ENCODE data around the gene NMNAT2. TPM values are rescaled to one million over a fixed set of nuclear protein-coding genes. Genes with fewer than 3 reads are reported as not detected.

The NMNAT2 gene
- total RNA-seq, 1 experiment from 2014 or later = 8.8 TPM

DNA sequence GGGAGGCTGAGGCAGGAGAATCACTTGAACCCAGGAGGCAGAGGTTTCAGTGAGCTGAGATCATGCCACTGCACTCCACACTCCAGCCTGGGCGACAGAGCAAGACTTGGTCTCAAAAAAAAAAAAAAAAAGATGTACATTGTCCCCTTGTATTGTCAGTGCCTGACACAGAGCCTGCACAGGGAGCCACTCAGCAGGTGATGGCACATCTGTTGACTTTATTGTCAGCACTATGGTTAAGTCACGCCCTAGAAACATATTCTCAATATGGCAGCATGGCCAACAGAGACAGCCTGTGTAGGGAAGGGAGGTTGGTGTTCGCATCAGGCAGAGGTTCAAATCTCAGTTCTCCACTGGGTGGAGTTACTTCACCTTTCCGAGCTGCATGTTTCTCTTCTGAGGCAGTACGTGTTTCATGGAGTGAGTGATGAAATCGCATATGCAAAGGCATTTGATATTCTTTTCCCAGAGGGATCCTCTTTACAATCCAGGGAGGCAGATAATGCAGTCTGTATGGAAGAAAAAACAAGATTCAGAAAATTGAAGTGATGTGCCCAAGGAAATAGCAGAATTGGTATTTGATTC, 211.6 kb downstream of the NMNAT2 start (continued):
- TF ChIP-seq, protein P1, sequence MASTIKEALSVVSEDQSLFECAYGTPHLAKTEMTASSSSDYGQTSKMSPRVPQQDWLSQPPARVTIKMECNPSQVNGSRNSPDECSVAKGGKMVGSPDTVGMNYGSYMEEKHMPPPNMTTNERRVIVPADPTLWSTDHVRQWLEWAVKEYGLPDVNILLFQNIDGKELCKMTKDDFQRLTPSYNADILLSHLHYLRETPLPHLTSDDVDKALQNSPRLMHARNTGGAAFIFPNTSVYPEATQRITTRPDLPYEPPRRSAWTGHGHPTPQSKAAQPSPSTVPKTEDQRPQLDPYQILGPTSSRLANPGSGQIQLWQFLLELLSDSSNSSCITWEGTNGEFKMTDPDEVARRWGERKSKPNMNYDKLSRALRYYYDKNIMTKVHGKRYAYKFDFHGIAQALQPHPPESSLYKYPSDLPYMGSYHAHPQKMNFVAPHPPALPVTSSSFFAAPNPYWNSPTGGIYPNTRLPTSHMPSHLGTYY (CRISPR knock-in tag; IDR thresholded peaks at IDR 0.05) = no peak
- TF ChIP-seq ZNF263 (CRISPR knock-in tag; IDR thresholded peaks at IDR 0.05; ENCODE audit: low read depth) = no peak
- no peak for TF ChIP-seq IRF2 (CRISPR knock-in tag; IDR thresholded peaks at IDR 0.05; ENCODE audit: borderline replicate concordance, low read depth)
- TF ChIP-seq NFE2L1 (CRISPR knock-in tag; IDR thresholded peaks at IDR 0.05) = no peak
- no peak for TF ChIP-seq NFATC4 (CRISPR knock-in tag; IDR thresholded peaks at IDR 0.05)
- TF ChIP-seq FOXP1 (CRISPR knock-in tag; IDR thresholded peaks at IDR 0.05; ENCODE audit: borderline replicate concordance) = no peak

DNA sequence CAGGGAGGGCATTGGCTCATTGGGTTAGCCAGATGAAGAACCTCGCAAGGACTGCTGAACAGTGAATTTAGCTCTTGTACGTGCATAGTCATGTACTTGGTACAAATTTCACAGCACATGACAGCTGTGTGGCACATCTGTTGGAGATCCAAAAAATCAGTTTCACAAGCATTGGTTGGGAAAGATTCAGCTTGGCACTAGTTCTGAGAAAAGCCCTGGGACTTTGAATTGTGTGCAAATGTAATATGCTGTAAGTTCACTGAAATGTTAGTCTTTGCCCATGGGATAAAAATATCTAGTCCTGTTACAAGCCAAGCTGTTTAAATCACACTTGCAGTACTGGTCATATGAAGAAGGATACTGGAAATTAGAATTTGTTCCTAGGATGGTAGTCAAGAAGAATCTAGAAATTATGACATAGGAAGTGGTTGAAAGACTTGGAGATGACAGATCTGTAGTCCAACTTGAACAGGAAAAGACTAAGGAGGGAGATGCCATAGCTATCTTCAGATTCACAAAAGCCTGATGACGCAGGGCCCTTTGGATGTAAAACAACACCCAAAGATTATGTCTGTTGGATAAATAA, 212.9 kb downstream of the NMNAT2 start:
- ChIA-PET POLR2A (no interaction called here), CTCF (interaction anchor here (0.9 to 2.5 kb wide), 3 partner anchors 19 to 29 kb away, joined by 4 to 10 read pairs (median 5); partner anchors contain the start of gene LAMC2)
- DNase-seq (ENCODE audit: low spot score) (no peak), ATAC-seq (no peak)
- TF ChIP-seq, protein P2, sequence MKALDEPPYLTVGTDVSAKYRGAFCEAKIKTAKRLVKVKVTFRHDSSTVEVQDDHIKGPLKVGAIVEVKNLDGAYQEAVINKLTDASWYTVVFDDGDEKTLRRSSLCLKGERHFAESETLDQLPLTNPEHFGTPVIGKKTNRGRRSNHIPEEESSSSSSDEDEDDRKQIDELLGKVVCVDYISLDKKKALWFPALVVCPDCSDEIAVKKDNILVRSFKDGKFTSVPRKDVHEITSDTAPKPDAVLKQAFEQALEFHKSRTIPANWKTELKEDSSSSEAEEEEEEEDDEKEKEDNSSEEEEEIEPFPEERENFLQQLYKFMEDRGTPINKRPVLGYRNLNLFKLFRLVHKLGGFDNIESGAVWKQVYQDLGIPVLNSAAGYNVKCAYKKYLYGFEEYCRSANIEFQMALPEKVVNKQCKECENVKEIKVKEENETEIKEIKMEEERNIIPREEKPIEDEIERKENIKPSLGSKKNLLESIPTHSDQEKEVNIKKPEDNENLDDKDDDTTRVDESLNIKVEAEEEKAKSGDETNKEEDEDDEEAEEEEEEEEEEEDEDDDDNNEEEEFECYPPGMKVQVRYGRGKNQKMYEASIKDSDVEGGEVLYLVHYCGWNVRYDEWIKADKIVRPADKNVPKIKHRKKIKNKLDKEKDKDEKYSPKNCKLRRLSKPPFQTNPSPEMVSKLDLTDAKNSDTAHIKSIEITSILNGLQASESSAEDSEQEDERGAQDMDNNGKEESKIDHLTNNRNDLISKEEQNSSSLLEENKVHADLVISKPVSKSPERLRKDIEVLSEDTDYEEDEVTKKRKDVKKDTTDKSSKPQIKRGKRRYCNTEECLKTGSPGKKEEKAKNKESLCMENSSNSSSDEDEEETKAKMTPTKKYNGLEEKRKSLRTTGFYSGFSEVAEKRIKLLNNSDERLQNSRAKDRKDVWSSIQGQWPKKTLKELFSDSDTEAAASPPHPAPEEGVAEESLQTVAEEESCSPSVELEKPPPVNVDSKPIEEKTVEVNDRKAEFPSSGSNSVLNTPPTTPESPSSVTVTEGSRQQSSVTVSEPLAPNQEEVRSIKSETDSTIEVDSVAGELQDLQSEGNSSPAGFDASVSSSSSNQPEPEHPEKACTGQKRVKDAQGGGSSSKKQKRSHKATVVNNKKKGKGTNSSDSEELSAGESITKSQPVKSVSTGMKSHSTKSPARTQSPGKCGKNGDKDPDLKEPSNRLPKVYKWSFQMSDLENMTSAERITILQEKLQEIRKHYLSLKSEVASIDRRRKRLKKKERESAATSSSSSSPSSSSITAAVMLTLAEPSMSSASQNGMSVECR (CRISPR knock-in tag; IDR thresholded peaks at IDR 0.05; ENCODE audit: borderline replicate concordance) = no peak
- TF ChIP-seq KAT7 (CRISPR knock-in tag; IDR thresholded peaks at IDR 0.05; ENCODE audit: borderline replicate concordance) = no peak
- TF ChIP-seq MYBL2 (CRISPR knock-in tag; IDR thresholded peaks at IDR 0.05) = no peak
- Mint-ChIP-seq H3K4me3 (no peak overlapping the region), H3K36me3 (no peaks in the 10 kb centered on the region), H3K27ac (no peak overlapping the region), H3K9me3 (no peaks in the 10 kb centered on the region), H3K4me1 (peaks cover 5% of the 10 kb centered on the region; the same call in 1 of the 2 replicates), H3K27me3 (ENCODE audit: low read depth) (no peaks in the 10 kb centered on the region)

DNA sequence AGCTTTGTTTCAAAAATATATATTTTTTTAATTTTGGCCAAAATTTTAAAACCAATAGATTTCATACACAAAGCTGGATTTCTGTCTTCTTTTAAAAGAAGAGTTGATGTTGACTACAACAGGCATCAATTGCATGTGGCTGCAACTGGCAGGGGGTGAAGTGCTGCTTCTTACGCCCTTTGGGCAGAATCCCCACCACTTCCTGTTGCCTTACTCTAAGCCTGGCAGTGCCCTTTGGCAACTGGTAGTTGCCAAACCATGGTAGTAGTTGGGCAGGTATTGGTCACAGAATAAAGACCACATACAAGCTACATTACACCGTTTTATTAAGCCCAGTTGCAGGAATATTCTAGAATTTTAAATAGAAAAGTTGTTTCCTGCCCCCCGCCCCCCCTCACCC, 215.1 kb downstream of the NMNAT2 start:
- no peaks in the 10 kb centered on the region for H3K9me3 Mint-ChIP-seq
- no peak overlapping the region for H3K4me3 Mint-ChIP-seq
- H3K36me3 Mint-ChIP-seq = no peaks in the 10 kb centered on the region
- ChIA-PET POLR2A (interaction anchor here (0.7 kb wide), 1 partner anchor 23 kb away, joined by 3 read pairs; no protein-coding TSS in a partner anchor), CTCF (interaction anchor here (1.2 to 2.5 kb wide), 2 partner anchors 25 to 32 kb away, joined by 7 to 10 read pairs; no protein-coding TSS in a partner anchor)
- TF ChIP-seq IRF2 (CRISPR knock-in tag; IDR thresholded peaks at IDR 0.05; ENCODE audit: borderline replicate concordance, low read depth) = no peak
- TF ChIP-seq GTF2I (CRISPR knock-in tag; conservative IDR thresholded peaks at IDR 0.05) = no peak
- no peak for TF ChIP-seq TEAD1 (CRISPR knock-in tag; IDR thresholded peaks at IDR 0.05)
- no peak for TF ChIP-seq TP53 (CRISPR knock-in tag; IDR thresholded peaks at IDR 0.05)
- TF ChIP-seq ELF4 (CRISPR knock-in tag; IDR thresholded peaks at IDR 0.05; ENCODE audit: low read depth) = no peak
- TF ChIP-seq ZNF121 (CRISPR knock-in tag; IDR thresholded peaks at IDR 0.05) = no peak
- no peaks in the 10 kb centered on the region for H3K27me3 Mint-ChIP-seq (ENCODE audit: low read depth)
- H3K27ac Mint-ChIP-seq = no peak overlapping the region
- ATAC-seq (no peak), DNase-seq (ENCODE audit: low spot score) (no peak)
- peaks cover 5% of the 10 kb centered on the region; the same call in 1 of the 2 replicates for H3K4me1 Mint-ChIP-seq

DNA sequence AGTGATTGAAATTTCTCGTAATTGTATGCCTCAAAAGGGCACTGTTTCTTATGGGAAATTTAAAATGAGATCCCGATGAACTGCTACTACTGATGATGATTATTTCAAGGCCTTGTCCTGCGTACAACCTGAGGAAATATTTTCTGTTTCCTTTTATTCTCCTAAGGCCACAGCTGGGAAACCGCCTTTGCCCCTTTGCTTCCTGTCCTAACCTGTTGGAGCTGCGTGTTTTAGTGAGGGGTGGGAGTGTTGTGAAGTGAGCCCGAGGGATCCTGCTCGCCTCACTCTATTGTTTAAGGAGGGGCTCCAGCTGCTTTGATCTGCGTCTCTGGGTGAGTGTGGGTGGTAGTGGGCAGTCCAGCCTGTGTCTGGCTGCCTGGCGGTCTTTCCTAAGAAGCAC, 217.7 kb downstream of the NMNAT2 start:
- Mint-ChIP-seq H3K4me3 (no peak overlapping the region), H3K27ac (peak overlapping the region; percentile 65; the same call in 1 of the 2 replicates), H3K27me3 (ENCODE audit: low read depth) (no peaks in the 10 kb centered on the region), H3K9me3 (no peaks in the 10 kb centered on the region), H3K4me1 (peaks cover 9% of the 10 kb centered on the region), H3K36me3 (no peaks in the 10 kb centered on the region)
- ATAC-seq (no peak; the same call in 1 of the 2 replicates), DNase-seq (ENCODE audit: low spot score) (no peak)
- POLR2A ChIA-PET = no interaction called here
- CTCF ChIA-PET = no interaction called here
- TF ChIP-seq, protein P3, sequence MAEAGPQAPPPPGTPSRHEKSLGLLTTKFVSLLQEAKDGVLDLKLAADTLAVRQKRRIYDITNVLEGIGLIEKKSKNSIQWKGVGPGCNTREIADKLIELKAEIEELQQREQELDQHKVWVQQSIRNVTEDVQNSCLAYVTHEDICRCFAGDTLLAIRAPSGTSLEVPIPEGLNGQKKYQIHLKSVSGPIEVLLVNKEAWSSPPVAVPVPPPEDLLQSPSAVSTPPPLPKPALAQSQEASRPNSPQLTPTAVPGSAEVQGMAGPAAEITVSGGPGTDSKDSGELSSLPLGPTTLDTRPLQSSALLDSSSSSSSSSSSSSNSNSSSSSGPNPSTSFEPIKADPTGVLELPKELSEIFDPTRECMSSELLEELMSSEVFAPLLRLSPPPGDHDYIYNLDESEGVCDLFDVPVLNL (CRISPR knock-in tag; IDR thresholded peaks at IDR 0.05; ENCODE audit: borderline replicate concordance, low read depth) = no peak
- no peak for TF ChIP-seq ZNF423 (CRISPR knock-in tag; IDR thresholded peaks at IDR 0.05)
- no peak for TF ChIP-seq SMAD4 (CRISPR knock-in tag; IDR thresholded peaks at IDR 0.05)
- no peak for TF ChIP-seq GTF2I (CRISPR knock-in tag; conservative IDR thresholded peaks at IDR 0.05)
- TF ChIP-seq, protein P1 (CRISPR knock-in tag; IDR thresholded peaks at IDR 0.05) = no peak
- TF ChIP-seq, protein P4, sequence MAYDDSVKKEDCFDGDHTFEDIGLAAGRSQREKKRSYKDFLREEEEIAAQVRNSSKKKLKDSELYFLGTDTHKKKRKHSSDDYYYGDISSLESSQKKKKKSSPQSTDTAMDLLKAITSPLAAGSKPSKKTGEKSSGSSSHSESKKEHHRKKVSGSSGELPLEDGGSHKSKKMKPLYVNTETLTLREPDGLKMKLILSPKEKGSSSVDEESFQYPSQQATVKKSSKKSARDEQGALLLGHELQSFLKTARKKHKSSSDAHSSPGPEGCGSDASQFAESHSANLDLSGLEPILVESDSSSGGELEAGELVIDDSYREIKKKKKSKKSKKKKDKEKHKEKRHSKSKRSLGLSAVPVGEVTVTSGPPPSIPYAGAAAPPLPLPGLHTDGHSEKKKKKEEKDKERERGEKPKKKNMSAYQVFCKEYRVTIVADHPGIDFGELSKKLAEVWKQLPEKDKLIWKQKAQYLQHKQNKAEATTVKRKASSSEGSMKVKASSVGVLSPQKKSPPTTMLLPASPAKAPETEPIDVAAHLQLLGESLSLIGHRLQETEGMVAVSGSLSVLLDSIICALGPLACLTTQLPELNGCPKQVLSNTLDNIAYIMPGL (CRISPR knock-in tag; IDR thresholded peaks at IDR 0.05) = no peak
- TF ChIP-seq CREB1 (CRISPR knock-in tag; IDR thresholded peaks at IDR 0.05) = no peak
